Activated naive CD8-positive, alpha-beta T cell treated with anti-CD3 and anti-CD28 coated beads, Interleukin-2, amount 50 U/mL, for 24 hours (primary cell): ENCODE measurements around the gene FLYWCH1.
A peak's percentile ranks its signal among the peaks of the same experiment; 100 is the strongest.

Source experiments
- ATAC-seq: fragments of 150-1000 bp; cut with Tn5 transposase; one replicate; pipeline ENCODE4 v1.10.0; 2021
- DNase-seq: peaks from one replicate; pipeline ENCODE4 v3.0.0; 2021
- H3K27ac Mint-ChIP-seq: one replicate; pipeline ENCODE4 v1.8.0; 2021; ENCODE audit warnings: mild to moderate bottlenecking, mixed read lengths
- H3K27me3 Mint-ChIP-seq: one replicate; pipeline ENCODE4 v1.8.0; 2021; ENCODE audit warnings: mixed read lengths
- H3K36me3 Mint-ChIP-seq: one replicate; pipeline ENCODE4 v1.8.0; 2021; ENCODE audit warnings: low read depth, mixed read lengths
- H3K4me1 Mint-ChIP-seq: one replicate; pipeline ENCODE4 v1.8.0; 2021; ENCODE audit warnings: mixed read lengths
- H3K4me3 Mint-ChIP-seq: one replicate; pipeline ENCODE4 v1.8.0; 2021; ENCODE audit warnings: mild to moderate bottlenecking, moderate library complexity, mixed read lengths
- H3K9me3 Mint-ChIP-seq: one replicate; pipeline ENCODE4 v1.8.0; 2021; ENCODE audit warnings: mixed read lengths

FLYWCH1 gene, protein sequence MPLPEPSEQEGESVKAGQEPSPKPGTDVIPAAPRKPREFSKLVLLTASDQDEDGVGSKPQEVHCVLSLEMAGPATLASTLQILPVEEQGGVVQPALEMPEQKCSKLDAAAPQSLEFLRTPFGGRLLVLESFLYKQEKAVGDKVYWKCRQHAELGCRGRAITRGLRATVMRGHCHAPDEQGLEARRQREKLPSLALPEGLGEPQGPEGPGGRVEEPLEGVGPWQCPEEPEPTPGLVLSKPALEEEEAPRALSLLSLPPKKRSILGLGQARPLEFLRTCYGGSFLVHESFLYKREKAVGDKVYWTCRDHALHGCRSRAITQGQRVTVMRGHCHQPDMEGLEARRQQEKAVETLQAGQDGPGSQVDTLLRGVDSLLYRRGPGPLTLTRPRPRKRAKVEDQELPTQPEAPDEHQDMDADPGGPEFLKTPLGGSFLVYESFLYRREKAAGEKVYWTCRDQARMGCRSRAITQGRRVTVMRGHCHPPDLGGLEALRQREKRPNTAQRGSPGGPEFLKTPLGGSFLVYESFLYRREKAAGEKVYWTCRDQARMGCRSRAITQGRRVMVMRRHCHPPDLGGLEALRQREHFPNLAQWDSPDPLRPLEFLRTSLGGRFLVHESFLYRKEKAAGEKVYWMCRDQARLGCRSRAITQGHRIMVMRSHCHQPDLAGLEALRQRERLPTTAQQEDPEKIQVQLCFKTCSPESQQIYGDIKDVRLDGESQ

DNA sequence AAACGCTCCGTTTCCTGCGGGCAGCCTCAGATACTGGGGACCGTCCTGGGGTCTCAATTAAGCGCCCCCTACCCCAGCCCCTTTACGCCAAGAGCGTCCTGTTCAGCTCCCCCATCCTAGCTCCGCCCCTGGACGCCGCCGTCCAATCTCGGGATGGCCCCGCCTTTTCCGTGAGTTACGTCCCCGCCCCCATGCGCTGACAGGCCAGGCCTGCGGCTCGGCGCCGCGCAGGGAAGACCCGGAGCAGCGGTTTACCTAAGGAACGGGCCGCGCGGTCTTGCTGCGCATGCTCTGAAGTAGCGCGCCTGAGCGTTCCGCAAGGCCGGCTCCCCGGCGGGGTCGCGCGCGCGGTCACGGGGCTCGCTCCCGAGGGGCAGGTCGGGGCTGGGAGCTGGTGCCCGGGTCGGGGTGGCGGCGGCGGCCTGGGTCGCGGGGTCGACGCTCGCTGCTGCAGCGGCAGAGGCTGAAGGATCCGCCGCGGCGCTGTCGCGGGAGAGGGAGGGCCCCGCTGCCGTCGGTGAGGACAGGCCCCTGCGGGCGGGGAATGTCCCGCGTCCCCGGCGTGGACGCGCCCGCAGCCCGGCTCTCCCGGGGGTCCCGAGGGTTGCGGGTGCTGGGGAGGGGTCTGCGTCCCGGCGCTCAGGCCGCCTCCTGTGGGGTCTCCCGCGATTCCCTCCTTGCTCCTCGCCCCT lies at the start of gene FLYWCH1:
TSS of gene FLYWCH1 (plus strand) at position 294 of the 692 bp plus-strand sequence. CDS start 17,755 bp downstream, outside the sequence.
- Mint-ChIP-seq H3K9me3 (no peaks in the 10 kb centered on the region), H3K4me3 (peak within 1 kb of the TSS; percentile 86), H3K27me3 (no peaks in the 10 kb centered on the region), H3K4me1 (peaks cover 20% of the 10 kb centered on the region), H3K27ac (peak within 1 kb of the TSS; percentile 82), H3K36me3 (peaks cover 4% of the 10 kb centered on the region)
- ATAC-seq (peak; percentile 93), DNase-seq (peak; percentile 99)

DNA sequence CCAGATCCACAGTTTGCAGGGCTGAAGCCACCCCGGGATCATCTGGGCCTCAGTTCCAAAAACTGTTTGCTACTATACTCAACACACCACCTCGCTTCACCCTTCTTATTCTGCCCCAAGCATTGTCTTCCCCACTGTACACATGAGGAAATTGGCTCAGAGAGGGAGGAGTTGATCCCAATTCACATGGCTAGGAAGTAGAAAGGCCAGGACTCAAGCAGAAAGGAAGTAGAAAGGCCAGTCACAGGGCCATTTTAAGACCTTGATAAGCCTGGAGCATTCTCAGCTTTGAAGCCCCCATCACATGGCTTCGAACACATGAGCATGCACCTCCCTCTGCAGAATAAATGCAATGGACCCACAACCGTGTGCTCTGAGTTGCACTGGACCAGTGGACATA lies 46.1 kb upstream of the FLYWCH1 start:
- Mint-ChIP-seq H3K4me1 (peaks cover 20% of the 10 kb centered on the region), H3K36me3 (no peaks in the 10 kb centered on the region), H3K9me3 (no peaks in the 10 kb centered on the region), H3K27me3 (peaks cover 10% of the 10 kb centered on the region), H3K4me3 (no peak overlapping the region), H3K27ac (no peak overlapping the region)
- ATAC-seq = no peak
- no peak for DNase-seq

DNA sequence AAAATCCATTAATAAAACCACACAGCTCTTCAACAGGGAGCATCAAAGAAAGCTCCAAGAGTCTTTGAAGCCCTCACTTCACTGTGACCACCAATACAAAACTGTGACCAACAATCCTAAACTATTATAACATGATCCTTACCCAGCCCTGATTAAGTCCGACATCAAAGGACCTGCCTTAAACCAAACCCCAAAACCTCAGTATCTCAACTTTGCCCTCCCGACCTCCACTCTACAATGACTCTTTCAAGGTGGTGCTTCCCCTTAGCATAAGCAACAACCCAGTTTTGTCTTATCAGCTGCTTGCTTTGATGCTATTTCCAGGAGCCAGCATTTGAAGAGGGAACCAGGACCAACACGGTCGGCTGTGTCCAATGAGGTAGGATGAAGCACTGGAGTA lies 45.3 kb upstream of the FLYWCH1 start:
- Mint-ChIP-seq H3K9me3 (no peaks in the 10 kb centered on the region), H3K36me3 (no peaks in the 10 kb centered on the region), H3K4me1 (peaks cover 20% of the 10 kb centered on the region), H3K27ac (peak overlapping the region; percentile 12), H3K27me3 (peaks cover 4% of the 10 kb centered on the region), H3K4me3 (peak overlapping the region; percentile 2)
- DNase-seq (no peak), ATAC-seq (no peak)

DNA sequence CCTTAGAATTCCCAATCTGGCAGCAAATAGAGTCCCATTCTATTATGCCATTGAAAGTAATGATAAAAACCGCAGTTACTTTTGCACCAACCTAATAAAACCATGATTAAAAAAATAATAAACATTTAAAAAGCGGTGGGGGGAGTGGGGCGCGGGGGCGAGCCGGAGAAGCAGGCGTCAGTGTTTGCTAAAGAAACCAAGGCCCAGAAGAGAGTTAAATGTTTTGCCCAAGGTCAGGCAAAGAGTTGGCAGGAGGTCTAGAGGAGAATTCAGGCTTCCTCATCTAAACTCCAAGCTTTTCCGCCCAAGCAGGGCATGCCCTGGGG lies 44.1 kb upstream of the FLYWCH1 start:
- Mint-ChIP-seq H3K27ac (peak overlapping the region; percentile 89), H3K9me3 (no peaks in the 10 kb centered on the region), H3K36me3 (no peaks in the 10 kb centered on the region), H3K27me3 (peaks cover 2% of the 10 kb centered on the region), H3K4me1 (peaks cover 20% of the 10 kb centered on the region), H3K4me3 (peak overlapping the region; percentile 88)
- no peak for DNase-seq
- no peak for ATAC-seq

DNA sequence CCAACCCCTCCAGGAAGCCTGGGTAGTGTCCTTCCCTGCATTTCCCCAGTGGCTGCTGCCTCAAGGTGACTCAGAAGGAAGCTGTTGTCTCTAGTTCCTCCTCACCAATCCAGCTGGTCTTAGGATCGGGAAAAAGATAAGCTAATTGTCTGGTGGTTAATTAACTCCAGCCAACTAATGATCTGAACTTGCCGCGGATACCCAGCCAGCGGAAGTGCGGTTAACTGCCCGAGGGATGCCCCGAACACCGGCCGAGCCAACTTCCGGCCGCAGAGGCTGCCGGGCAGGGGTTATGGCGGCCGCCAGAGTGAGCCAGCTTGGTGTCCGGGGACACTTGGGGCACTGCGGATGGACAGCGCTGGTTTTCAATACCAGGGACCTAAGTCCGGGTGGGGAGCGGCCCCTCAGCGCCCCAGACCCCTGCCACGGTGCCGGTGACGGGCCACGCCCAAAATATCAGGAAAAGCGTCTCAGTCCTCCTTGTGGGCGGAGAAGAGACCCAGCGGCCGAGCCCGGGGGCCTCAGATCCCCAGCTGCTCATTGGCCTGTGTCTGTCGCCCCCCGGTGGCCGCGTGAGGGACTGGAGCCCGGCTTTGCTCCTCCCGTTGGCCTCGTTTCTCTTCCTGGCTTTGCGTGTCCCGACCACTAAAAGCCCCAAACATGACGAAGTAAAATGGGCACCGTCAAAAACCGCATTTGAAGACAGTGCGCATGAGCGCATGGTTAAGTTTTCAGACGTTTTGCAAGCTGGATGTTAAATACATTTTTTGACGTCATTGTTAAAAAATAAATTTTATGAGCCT lies 43.5 kb upstream of the FLYWCH1 start:
- Mint-ChIP-seq H3K27ac (peak overlapping the region; percentile 89), H3K9me3 (no peaks in the 10 kb centered on the region), H3K4me1 (peaks cover 20% of the 10 kb centered on the region), H3K27me3 (peaks cover 2% of the 10 kb centered on the region), H3K4me3 (peak overlapping the region; percentile 88), H3K36me3 (no peaks in the 10 kb centered on the region)
- ATAC-seq = peak; percentile 93
- peak; percentile 99 for DNase-seq

DNA sequence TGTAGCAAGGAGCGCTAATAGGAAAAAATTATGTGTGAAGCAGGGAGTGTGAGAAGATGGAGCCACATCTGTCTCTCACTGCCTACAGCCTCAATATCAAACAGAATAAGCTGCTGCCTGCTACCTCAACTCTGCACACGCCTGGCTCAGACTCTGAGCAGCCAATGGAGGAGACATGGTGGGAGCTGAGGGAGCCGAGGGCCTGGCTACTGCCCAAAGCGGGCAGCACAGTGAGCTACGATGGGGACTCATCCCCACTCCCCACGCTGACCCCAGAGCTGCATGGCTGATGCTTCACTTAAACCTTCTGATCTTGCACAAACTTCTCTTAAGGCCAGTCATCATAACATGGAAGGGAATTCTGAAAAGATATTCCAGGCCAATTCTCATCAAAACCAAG lies 39.8 kb upstream of the FLYWCH1 start:
- Mint-ChIP-seq H3K36me3 (no peaks in the 10 kb centered on the region), H3K4me3 (no peak overlapping the region), H3K27me3 (peaks cover 2% of the 10 kb centered on the region), H3K4me1 (peaks cover 20% of the 10 kb centered on the region), H3K9me3 (no peaks in the 10 kb centered on the region), H3K27ac (no peak overlapping the region)
- ATAC-seq (no peak), DNase-seq (no peak)

DNA sequence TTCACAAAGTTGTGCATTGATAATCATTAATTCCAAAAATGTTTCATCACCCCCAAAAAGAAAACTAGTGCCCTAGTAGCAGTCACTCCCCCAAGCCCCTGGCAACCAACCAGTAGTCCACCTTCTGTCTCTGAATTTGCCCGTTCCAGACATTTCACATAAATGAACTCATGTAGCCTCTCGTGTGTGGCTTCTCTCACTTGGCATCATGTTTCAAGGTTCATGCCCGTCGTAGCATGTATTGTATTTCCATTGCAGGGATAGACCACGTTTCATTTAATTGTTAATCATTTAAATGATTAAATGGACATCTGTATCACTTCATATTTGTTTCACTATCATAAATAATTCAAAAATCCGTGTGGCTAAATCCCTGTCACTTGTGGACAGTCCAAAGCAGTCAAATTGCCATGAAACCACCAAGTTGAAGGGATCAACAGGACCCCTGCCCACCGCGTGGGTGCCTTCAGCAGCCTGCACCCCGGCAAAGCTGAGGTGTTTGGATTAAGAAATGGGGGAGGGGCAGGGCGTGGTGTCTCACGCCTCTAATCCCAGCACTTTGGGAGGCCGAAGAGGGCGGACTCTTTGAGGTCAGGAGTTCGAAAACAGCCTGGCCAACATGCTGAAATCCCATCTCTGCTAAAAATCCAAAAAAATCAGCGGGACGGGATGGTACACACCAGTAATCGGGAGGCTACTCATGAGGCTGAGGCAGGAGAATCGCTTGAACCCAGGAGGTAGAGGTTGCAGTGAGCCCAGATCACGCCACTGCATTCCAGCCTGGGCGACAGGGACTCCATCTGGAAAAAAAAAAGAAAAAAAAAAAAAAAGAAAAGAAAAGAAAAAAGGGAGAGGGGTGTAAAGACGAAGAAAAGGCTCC lies 37.5 kb upstream of the FLYWCH1 start:
- no peaks in the 10 kb centered on the region for H3K36me3 Mint-ChIP-seq
- peaks cover 9% of the 10 kb centered on the region for H3K4me1 Mint-ChIP-seq
- no peak overlapping the region for H3K4me3 Mint-ChIP-seq
- peaks cover 2% of the 10 kb centered on the region for H3K27me3 Mint-ChIP-seq
- no peak for DNase-seq
- no peaks in the 10 kb centered on the region for H3K9me3 Mint-ChIP-seq
- no peak for ATAC-seq
- no peak overlapping the region for H3K27ac Mint-ChIP-seq

DNA sequence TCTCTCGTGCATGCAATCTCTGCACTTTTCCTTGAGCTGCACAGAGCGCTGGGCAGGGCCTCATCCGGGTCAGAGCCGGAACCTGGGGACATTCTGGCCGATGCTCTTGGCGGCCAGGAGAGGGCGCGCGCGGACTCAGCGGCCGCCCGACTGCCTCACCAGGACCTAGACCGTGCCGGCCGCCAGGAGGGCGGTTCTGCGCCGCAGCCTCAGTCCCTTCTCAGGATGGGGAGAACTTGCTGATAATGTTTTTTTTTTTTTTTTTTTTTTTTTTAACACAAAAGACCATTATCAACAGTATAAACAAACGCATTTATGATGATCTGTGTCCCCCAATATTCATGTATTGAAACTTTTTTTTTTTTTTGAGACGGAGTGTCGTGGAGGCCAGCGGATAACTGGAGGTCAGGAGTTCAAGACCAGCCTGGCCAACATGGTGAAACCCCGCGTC lies 36.8 kb upstream of the FLYWCH1 start:
- no peak overlapping the region for H3K4me3 Mint-ChIP-seq

DNA sequence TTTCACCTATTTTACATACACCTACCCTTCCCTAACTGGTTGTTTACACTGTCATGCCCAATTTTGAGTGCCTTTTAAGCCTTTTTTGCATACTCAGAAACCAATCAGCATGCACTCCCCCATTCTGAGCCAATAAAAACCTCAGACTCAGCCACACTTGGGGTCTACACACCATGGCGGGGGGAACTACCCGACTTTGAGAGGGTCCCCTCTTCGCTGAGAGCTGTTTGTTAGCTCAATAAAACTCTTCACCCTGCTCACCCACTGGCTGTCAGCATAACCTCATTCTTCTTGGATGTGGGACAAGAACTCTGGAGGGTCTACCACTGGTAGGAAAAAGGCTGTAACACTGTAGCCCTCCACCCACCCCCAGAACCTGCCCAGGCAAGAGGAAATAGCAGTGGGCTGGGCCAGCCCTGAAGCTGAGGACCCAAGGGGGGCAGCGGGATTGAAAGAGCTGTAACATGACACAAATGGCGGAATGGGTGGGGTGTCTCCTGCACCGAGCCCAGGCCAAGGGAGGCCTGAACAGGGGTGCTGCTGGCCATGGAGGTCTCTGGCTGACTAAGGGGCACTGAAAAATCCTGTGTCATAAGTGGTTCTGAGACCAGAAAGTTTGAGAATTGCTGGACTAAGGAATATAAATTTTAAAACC lies 31.8 kb upstream of the FLYWCH1 start:
- no peak overlapping the region for H3K4me3 Mint-ChIP-seq
- H3K4me1 Mint-ChIP-seq = peaks cover 21% of the 10 kb centered on the region
- no peak overlapping the region for H3K27ac Mint-ChIP-seq
- no peaks in the 10 kb centered on the region for H3K36me3 Mint-ChIP-seq
- ATAC-seq (no peak), DNase-seq (no peak)
- H3K27me3 Mint-ChIP-seq = no peaks in the 10 kb centered on the region
- peaks cover 4% of the 10 kb centered on the region for H3K9me3 Mint-ChIP-seq

More for the DNA sequence above, 36.8 kb upstream of the FLYWCH1 start:
- ATAC-seq (peak; percentile 99), DNase-seq (peak; percentile 75)
- no peaks in the 10 kb centered on the region for H3K27me3 Mint-ChIP-seq
- H3K4me1 Mint-ChIP-seq = peaks cover 7% of the 10 kb centered on the region
- H3K36me3 Mint-ChIP-seq = no peaks in the 10 kb centered on the region
- peaks cover 4% of the 10 kb centered on the region for H3K9me3 Mint-ChIP-seq
- no peak overlapping the region for H3K27ac Mint-ChIP-seq

DNA sequence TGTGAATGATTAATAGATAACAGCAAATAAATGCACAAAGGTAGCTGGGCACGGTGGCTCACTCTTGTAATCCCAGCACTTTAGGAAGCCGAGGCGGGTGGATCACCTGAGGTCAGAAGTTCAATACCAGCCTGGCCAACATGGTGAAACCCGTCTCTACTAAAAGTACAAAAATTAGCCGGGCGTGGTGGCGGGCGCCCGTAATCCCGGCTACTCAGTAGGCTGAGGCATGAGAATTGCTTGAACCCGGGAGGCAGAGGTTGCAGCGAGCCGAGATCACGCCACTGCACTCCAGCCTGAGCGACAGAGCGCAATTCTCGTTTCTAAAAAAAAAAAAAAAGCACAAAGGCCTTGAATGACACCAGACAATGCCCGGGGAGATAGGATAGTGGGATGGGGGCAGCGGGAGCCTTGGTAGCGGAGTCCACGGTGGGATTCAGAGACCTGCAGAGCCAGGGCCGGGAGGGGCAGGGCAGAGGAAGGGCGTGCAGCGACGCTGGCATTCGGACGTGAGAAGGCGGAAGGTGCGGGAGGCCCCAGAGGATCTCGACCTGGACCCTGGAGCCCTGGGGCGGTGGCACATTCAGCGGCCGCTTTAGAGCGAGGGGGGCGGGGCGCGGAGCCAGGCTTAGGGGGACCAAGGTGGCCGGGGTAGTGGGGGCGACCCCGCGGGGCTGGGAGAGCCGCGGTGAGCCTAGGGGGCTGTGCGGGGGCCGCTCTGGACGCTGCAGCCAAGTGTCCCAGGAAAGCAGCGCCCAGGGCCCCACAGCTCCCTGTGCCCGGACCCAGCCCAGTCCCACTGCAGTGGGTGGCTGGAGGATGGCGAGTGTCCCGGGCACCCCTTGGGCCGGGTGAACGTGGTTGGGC lies 29.7 kb upstream of the FLYWCH1 start:
- H3K4me1 Mint-ChIP-seq = peaks cover 26% of the 10 kb centered on the region
- peaks cover 4% of the 10 kb centered on the region for H3K9me3 Mint-ChIP-seq
- H3K36me3 Mint-ChIP-seq = no peaks in the 10 kb centered on the region
- peak overlapping the region; percentile 87 for H3K4me3 Mint-ChIP-seq
- ATAC-seq (peak; percentile 11), DNase-seq (peak; percentile 47)
- H3K27me3 Mint-ChIP-seq = no peaks in the 10 kb centered on the region
- peak overlapping the region; percentile 89 for H3K27ac Mint-ChIP-seq

DNA sequence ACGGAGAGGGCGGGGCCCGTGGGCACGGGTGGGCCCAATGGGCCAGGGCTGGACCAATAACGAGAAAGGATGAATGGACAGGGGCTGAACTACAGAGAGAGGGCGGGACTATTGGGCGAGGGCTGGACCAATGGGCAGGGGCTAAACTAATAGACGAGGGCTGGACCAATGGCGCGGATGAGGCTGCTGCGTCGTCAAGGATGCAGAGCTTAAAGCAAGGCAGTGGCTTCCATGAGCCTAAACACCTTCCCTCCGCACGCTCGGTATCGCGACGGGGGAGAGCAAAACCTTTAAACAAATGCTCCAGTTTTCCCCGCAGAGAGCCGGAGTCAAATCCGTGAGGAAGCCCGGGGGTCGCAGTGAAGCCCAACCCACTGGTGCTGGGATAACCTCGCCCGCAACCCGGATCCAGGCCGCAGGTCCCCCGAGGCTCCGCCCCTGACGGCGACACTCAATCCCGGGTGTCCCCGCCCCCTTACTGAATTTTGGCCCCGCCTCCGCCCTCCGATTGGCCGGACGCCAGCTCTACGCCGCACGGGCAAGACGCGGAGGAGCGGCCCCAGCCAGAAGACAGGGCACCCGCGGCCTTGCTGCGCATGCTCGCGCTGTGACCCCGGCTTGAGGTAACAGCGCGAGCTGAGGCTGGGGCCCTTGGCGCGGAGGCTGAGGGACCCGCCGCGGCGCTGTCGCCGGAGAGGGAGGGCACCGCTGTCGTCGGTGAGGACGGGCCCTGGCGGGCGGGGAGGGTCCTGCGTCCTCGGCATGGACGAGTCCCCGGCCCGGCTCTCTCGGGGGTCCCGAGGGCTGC lies 28.9 kb upstream of the FLYWCH1 start, which contains the start of gene FLYWCH2:
TSS of gene FLYWCH2 (plus strand) at position 566 of the 808 bp plus-strand sequence. CDS start 13,235 bp downstream, outside the sequence.
- peaks cover 4% of the 10 kb centered on the region for H3K9me3 Mint-ChIP-seq
- H3K4me3 Mint-ChIP-seq = peak within 1 kb of the TSS; percentile 87
- peak within 1 kb of the TSS; percentile 89 for H3K27ac Mint-ChIP-seq
- DNase-seq (peak; percentile 100), ATAC-seq (peak; percentile 94)
- H3K36me3 Mint-ChIP-seq = no peaks in the 10 kb centered on the region
- H3K27me3 Mint-ChIP-seq = no peaks in the 10 kb centered on the region
- peaks cover 26% of the 10 kb centered on the region for H3K4me1 Mint-ChIP-seq
